T-cell (primary cell): ENCODE results near the gene IRS4. TPM values are rescaled to one million over a fixed set of nuclear protein-coding genes. Genes with fewer than 3 reads are reported as not detected.

Source experiments
- ATAC-seq, 4 experiments: fragments of 200-7000 bp in 3 of 4; fragments of 150-1000 bp in 1 of 4; cut with Tn5 transposase; replicated peaks in 1 of 4; 1 replicate in 3 of 4; 2 replicates in 1 of 4; pipeline ENCODE4 v1.10.0; 2021; ENCODE audit warnings: moderate library complexity in 3 of 4, mild to moderate bottlenecking in 2 of 4, moderate number of reproducible peaks in 1 of 4
- CTCF ChIA-PET, 2 donors: fragments of 300-600 bp; sonication (Branson Sonifier 250); formaldehyde crosslinking; loops; one replicate each; lab custom pipeline; 2022; ENCODE audit warnings: antibody characterized with exemption in 2 of 2; lab: Charles Lee
- POLR2A ChIA-PET, 2 donors: fragments of 300-600 bp; sonication (Branson Sonifier 250); formaldehyde crosslinking; loops; one replicate each; lab custom pipeline; 2022; ENCODE audit warnings: antibody characterized with exemption in 2 of 2; lab: Charles Lee
- DNase-seq, 35 experiments: peaks; one replicate each; pipeline versions ENCODE4 v3.0.0 to v3.0.0-alpha.2; 2013 to 2023
- H3K27ac ChIP-seq: one replicate; pipeline ENCODE4 v1.5.1; 2013; ENCODE audit warnings: low read length
- H3K27me3 ChIP-seq, 2 experiments: replicated peaks in 1 of 2; 1 replicate in 1 of 2; 2 replicates in 1 of 2; pipeline versions ENCODE4 v1.6.1 to v1.7.0; 2013; ENCODE audit warnings: low read length in 1 of 2, mixed read lengths in 1 of 2; ENCODE audit not compliant: control insufficient read depth in 2 of 2, insufficient read depth in 2 of 2; ENCODE audit errors: extremely low read depth in 1 of 2
- H3K36me3 ChIP-seq, 2 donors: 1 replicate in 1 of 2; 2 replicates in 1 of 2; pipeline versions ENCODE4 v1.6.1 to v1.7.0; 2013; ENCODE audit warnings: low read length in 1 of 2; ENCODE audit not compliant: control insufficient read depth in 2 of 2, insufficient read depth in 1 of 2; ENCODE audit errors: extremely low read depth in 1 of 2
- H3K4me1 ChIP-seq, 2 experiments: 1 replicate in 1 of 2; 2 replicates in 1 of 2; pipeline versions ENCODE4 v1.6.1 to v1.7.0; 2013; ENCODE audit warnings: low read length in 2 of 2, mixed read lengths in 1 of 2; ENCODE audit not compliant: insufficient read depth in 2 of 2, control insufficient read depth in 1 of 2; ENCODE audit errors: extremely low read depth in 1 of 2
- H3K4me3 ChIP-seq, 2 donors: 1 replicate in 1 of 2; 2 replicates in 1 of 2; pipeline versions ENCODE4 v1.5.1 to v1.7.0; 2013; ENCODE audit warnings: mild to moderate bottlenecking in 2 of 2, low read length in 1 of 2, moderate library complexity in 1 of 2; ENCODE audit not compliant: control insufficient read depth in 1 of 2; ENCODE audit errors: extremely low read depth in 1 of 2
- H3K9me3 ChIP-seq: 2 replicates; pipeline ENCODE4 v1.7.0; 2013
- H3K27ac Mint-ChIP-seq, 2 donors: one replicate each; pipeline ENCODE4 v1.8.0; 2020 to 2021; ENCODE audit warnings: mild to moderate bottlenecking in 2 of 2, mixed read lengths in 2 of 2
- H3K27me3 Mint-ChIP-seq, 2 donors: one replicate each; pipeline ENCODE4 v1.8.0; 2021 to 2022; ENCODE audit warnings: mixed read lengths in 2 of 2
- H3K36me3 Mint-ChIP-seq: one replicate; pipeline ENCODE4 v1.8.0; 2021; ENCODE audit warnings: mixed read lengths
- H3K4me1 Mint-ChIP-seq, 3 donors: one replicate each; pipeline ENCODE4 v1.8.0; 2020 to 2022; ENCODE audit warnings: mixed read lengths in 3 of 3, mild to moderate bottlenecking in 1 of 3
- H3K4me3 Mint-ChIP-seq, 3 donors: one replicate each; pipeline ENCODE4 v1.8.0; 2020 to 2022; ENCODE audit warnings: mild to moderate bottlenecking in 3 of 3, mixed read lengths in 3 of 3, moderate library complexity in 3 of 3
- H3K9me3 Mint-ChIP-seq, 3 donors: one replicate each; pipeline ENCODE4 v1.8.0; 2020 to 2022; ENCODE audit warnings: mixed read lengths in 3 of 3
- WGBS: methylation state at CpG from one replicate; pipeline ENCODE4 v1.1.5; 2013; ENCODE audit warnings: missing lambda C conversion rate; ENCODE audit not compliant: insufficient coverage; 5-methylcytosine and 5-hydroxymethylcytosine counted together
- total RNA-seq, 35 experiments: library from RNA in 6 of 35; stranded (reverse) in 6 of 35; fragments of 120-200 nt in 1 of 35; gene quantifications; one replicate each; pipeline versions ENCODE4 v1.2.1 to v1.2.4 and lab custom pipeline; 2013 to 2026

The IRS4 gene
- total RNA-seq, 5 donors from 2014 or later (not counting 1 experiment from before 2014, with no cell fraction given): not detected

DNA sequence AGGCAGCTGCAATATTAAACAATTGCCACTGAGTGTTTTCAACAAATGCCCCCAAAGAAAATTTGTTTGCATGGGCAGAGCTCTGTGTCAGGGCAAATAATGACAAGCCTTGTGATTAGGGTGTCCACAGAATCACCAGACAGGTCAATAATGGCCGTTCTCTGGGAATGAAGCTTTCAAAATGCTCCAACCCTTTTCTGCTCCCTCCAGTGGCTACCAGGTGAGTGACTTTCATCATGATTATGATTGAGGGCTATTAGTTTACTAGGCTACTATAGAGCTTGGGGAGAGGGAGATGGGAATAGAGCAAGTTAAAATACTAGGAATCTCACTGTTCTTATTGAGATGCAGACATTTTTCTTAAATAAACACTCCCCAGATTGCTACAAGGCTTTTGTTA is 23.5 kb downstream of the IRS4 start:
- peaks cover 0 to 2% (median 0%) of the 10 kb centered on the region in 3 donors for H3K9me3 Mint-ChIP-seq
- H3K4me3 Mint-ChIP-seq: no peak overlapping the region
- Histone ChIP-seq H3K4me1 (no peaks in the 10 kb centered on the region), H3K9me3 (no peaks in the 10 kb centered on the region), H3K36me3 (no peaks in the 10 kb centered on the region), H3K27ac (no peak overlapping the region), H3K27me3 (no peaks in the 10 kb centered on the region), H3K4me3 (no peak overlapping the region)
- no peaks in the 10 kb centered on the region for H3K36me3 Mint-ChIP-seq
- DNase-seq (no peak), ATAC-seq (no peak)
- no peak overlapping the region for H3K27ac Mint-ChIP-seq
- WGBS: no CpG with 5 or more reads among the region's 1 CpG
- ChIA-PET POLR2A (interaction anchor here in 1 of 2 donors (0.6 kb wide), 1 partner anchor 20 kb away, joined by 3 read pairs; no protein-coding TSS in a partner anchor), CTCF (no interaction called here)
- peaks cover 0 to 17% of the 10 kb centered on the region in 2 donors for H3K27me3 Mint-ChIP-seq
- no peaks in the 10 kb centered on the region for H3K4me1 Mint-ChIP-seq

DNA sequence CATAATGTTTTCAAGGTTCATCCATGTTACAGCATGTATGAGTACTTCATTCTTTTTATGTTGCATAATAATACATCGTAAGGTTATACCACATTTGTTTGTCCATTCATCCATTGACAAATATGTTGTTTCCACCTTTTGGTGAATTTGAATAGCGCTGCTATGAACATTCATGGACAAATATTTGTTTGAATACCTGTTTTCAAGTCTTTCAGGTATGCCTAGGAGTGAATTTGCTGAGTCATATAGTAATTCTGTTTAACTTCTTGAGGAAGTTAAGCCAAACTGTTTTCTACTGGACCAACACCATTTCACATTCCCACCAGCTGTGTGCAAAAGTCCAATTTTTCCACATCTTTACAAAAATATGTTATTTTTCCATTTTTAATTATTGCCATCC is 31.5 kb downstream of the IRS4 start:
- no peaks in the 10 kb centered on the region for H3K27me3 ChIP-seq
- CTCF ChIA-PET: no interaction called here
- no peak overlapping the region for H3K27ac ChIP-seq
- no peak overlapping the region for H3K4me3 Mint-ChIP-seq
- DNase-seq (no peak), ATAC-seq (no peak)
- peaks cover 0 to 4% of the 10 kb centered on the region in 2 donors for H3K27me3 Mint-ChIP-seq
- H3K36me3 Mint-ChIP-seq: no peaks in the 10 kb centered on the region
- WGBS: no CpG with 5 or more reads among the region's 2 CpGs
- no peaks in the 10 kb centered on the region for H3K9me3 ChIP-seq
- no peak overlapping the region for H3K27ac Mint-ChIP-seq
- no peak overlapping the region for H3K4me3 ChIP-seq
- H3K9me3 Mint-ChIP-seq: no peaks in the 10 kb centered on the region
- no peaks in the 10 kb centered on the region for H3K36me3 ChIP-seq
- H3K4me1 ChIP-seq: no peaks in the 10 kb centered on the region
- POLR2A ChIA-PET: no interaction called here
- H3K4me1 Mint-ChIP-seq: no peaks in the 10 kb centered on the region

DNA sequence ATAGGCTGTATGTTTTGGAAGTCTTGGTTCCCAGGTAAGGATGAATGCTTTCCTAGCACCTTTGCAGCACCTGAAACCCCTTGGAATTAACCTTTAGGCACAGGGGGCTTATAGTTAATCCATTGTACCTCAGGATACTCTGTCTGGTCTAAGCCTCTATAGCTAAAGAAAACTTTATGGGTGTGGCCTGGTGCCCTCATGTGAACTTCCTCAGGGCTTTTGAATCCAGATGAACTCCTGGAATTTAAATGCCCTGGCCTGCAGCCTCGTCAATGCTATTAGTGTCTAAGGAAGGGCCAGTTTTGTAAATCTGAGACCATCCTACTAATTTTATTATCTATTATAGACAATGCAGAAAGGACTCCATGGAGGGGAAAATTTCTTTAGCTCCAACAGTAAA is 33.8 kb downstream of the IRS4 start:
- Mint-ChIP-seq H3K36me3 (no peaks in the 10 kb centered on the region), H3K9me3 (no peaks in the 10 kb centered on the region), H3K4me3 (no peak overlapping the region), H3K27me3 (peaks cover 0 to 12% of the 10 kb centered on the region in 2 donors), H3K4me1 (no peaks in the 10 kb centered on the region), H3K27ac (no peak overlapping the region)
- no peaks in the 10 kb centered on the region for H3K36me3 ChIP-seq
- WGBS: no CpG with 5 or more reads among the region's 1 CpG
- no peak overlapping the region for H3K4me3 ChIP-seq
- ATAC-seq (no peak), DNase-seq (no peak)
- no peaks in the 10 kb centered on the region for H3K9me3 ChIP-seq
- CTCF ChIA-PET: no interaction called here
- no peak overlapping the region for H3K27ac ChIP-seq
- no peaks in the 10 kb centered on the region for H3K4me1 ChIP-seq
- H3K27me3 ChIP-seq: no peaks in the 10 kb centered on the region
- POLR2A ChIA-PET: no interaction called here

DNA sequence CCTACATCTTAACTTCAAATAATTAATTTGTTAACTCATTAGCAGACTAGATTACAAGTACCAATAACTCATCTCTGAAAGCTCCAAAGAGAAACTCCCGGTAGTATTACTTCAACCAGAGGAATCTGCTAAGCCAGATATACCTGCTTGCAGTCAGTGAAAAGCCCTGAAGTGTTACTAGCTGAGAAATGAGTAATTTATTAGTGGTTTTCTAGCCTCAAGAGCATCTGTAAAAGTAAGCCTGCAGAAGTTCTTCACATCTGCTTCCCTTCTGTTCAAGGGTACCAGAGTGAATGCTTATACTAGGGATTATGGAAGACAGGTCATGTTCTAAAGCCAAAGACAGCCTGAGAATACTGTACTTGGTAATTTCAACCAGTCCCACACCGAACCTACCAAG is 34.7 kb downstream of the IRS4 start:
- ChIA-PET CTCF (no interaction called here), POLR2A (no interaction called here)
- Histone ChIP-seq H3K9me3 (no peaks in the 10 kb centered on the region), H3K27ac (no peak overlapping the region), H3K4me3 (no peak overlapping the region), H3K27me3 (no peaks in the 10 kb centered on the region), H3K4me1 (no peaks in the 10 kb centered on the region), H3K36me3 (no peaks in the 10 kb centered on the region)
- no CpG with 5 or more reads among the region's 2 CpGs for WGBS
- H3K4me1 Mint-ChIP-seq: no peaks in the 10 kb centered on the region
- H3K4me3 Mint-ChIP-seq: no peak overlapping the region
- H3K36me3 Mint-ChIP-seq: no peaks in the 10 kb centered on the region
- ATAC-seq (no peak), DNase-seq (no peak)
- H3K27ac Mint-ChIP-seq: no peak overlapping the region
- H3K9me3 Mint-ChIP-seq: no peaks in the 10 kb centered on the region
- peaks cover 0 to 12% of the 10 kb centered on the region in 2 donors for H3K27me3 Mint-ChIP-seq

DNA sequence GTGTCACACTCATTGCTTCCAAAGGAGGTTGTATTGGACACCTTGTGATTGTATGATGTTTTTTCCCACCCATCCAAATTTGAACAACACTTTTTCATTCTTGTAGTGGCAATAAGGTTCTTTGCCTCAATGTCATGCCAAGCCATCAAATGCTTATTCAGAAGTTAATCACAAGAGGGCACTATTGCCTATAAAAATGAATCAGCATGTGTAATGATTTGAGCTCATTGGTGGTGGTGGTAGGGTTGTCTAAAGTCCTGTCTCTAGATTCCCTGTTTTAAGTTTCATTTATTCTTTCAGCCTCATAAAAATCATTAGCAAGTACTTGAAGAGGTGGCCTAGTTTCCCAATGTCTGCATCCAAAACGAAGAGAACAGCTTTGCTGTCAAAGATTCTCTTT is 37.0 kb downstream of the IRS4 start:
- no peak overlapping the region for H3K4me3 Mint-ChIP-seq
- no peaks in the 10 kb centered on the region for H3K36me3 Mint-ChIP-seq
- H3K9me3 Mint-ChIP-seq: no peaks in the 10 kb centered on the region
- Histone ChIP-seq H3K27me3 (no peaks in the 10 kb centered on the region), H3K9me3 (no peaks in the 10 kb centered on the region), H3K4me3 (no peak overlapping the region), H3K27ac (no peak overlapping the region), H3K4me1 (no peaks in the 10 kb centered on the region), H3K36me3 (no peaks in the 10 kb centered on the region)
- peaks cover 0 to 19% of the 10 kb centered on the region in 2 donors for H3K27me3 Mint-ChIP-seq
- no peaks in the 10 kb centered on the region for H3K4me1 Mint-ChIP-seq
- ATAC-seq (no peak), DNase-seq (no peak)
- ChIA-PET CTCF (no interaction called here), POLR2A (no interaction called here)
- no CpG with 5 or more reads among the region's 1 CpG for WGBS
- no peak overlapping the region for H3K27ac Mint-ChIP-seq

DNA sequence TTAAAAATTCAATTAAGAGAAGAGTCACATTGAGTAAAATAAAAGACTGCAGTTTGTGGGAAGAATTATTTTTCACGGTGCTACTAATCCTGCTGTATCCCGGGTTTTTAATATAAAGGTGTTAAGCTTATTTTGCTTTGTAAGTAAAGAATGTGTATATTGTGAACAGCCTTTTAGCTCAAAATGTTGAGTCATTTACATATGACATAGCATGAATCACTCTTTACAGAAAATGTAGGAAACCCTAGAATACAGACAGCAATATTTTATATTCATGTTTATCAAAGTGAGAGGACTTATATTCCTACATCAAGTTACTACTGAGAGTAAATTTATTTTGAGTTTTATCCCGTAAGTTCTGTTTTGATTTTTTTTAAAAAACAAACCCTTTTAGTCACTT is 39.7 kb downstream of the IRS4 start:
- CTCF ChIA-PET: no interaction called here
- no peak overlapping the region for H3K4me3 Mint-ChIP-seq
- Histone ChIP-seq H3K27ac (no peak overlapping the region), H3K4me1 (no peaks in the 10 kb centered on the region), H3K27me3 (no peaks in the 10 kb centered on the region), H3K4me3 (no peak overlapping the region), H3K36me3 (no peaks in the 10 kb centered on the region), H3K9me3 (no peaks in the 10 kb centered on the region)
- H3K27ac Mint-ChIP-seq: no peak overlapping the region
- DNase-seq (no peak), ATAC-seq (no peak)
- H3K27me3 Mint-ChIP-seq: peaks cover 0 to 26% of the 10 kb centered on the region in 2 donors
- no peaks in the 10 kb centered on the region for H3K9me3 Mint-ChIP-seq
- POLR2A ChIA-PET: no interaction called here
- H3K4me1 Mint-ChIP-seq: no peaks in the 10 kb centered on the region
- H3K36me3 Mint-ChIP-seq: no peaks in the 10 kb centered on the region
- no CpG with 5 or more reads among the region's 3 CpGs for WGBS
